Mesodermal cell (in vitro differentiated cells): ENCODE data around the gene STX16.
"Not testable (repeated sequence)": the region's sequence is repeated elsewhere in the genome, so short reads cannot be mapped to it uniquely, and the experiment has no call there.

Experiments
- H3K27ac ChIP-seq: 2 replicates; pipeline ENCODE4 v1.7.0; 2013; ENCODE audit warnings: mild to moderate bottlenecking, low read depth, low read length, moderate library complexity; ENCODE audit not compliant: severe bottlenecking
- H3K36me3 ChIP-seq: 2 replicates; pipeline ENCODE4 v1.7.1; 2013; ENCODE audit warnings: mild to moderate bottlenecking, low read length, moderate library complexity; ENCODE audit not compliant: control insufficient read depth, insufficient read depth
- H3K4me1 ChIP-seq: one replicate; pipeline ENCODE4 v1.7.1; 2013; ENCODE audit warnings: mild to moderate bottlenecking, low read length; ENCODE audit not compliant: insufficient read depth, control insufficient read depth, poor library complexity, severe bottlenecking
- H3K4me3 ChIP-seq: 2 replicates; pipeline ENCODE4 v1.7.0; 2013; ENCODE audit warnings: low read length, control low read depth, mild to moderate bottlenecking; ENCODE audit not compliant: insufficient read depth, poor library complexity, severe bottlenecking; ENCODE audit errors: extremely low read depth
- H3K9me3 ChIP-seq: 2 replicates; pipeline ENCODE4 v1.7.1; 2013; ENCODE audit warnings: mild to moderate bottlenecking, low read length, moderate library complexity; ENCODE audit not compliant: control insufficient read depth
- WGBS, 2 experiments: methylation state at CpG; one replicate each; pipeline ENCODE4 v1.1.5; 2013; ENCODE audit warnings: missing lambda C conversion rate in 2 of 2; ENCODE audit not compliant: insufficient coverage in 2 of 2; 5-methylcytosine and 5-hydroxymethylcytosine counted together

The STX16 gene

DNA sequence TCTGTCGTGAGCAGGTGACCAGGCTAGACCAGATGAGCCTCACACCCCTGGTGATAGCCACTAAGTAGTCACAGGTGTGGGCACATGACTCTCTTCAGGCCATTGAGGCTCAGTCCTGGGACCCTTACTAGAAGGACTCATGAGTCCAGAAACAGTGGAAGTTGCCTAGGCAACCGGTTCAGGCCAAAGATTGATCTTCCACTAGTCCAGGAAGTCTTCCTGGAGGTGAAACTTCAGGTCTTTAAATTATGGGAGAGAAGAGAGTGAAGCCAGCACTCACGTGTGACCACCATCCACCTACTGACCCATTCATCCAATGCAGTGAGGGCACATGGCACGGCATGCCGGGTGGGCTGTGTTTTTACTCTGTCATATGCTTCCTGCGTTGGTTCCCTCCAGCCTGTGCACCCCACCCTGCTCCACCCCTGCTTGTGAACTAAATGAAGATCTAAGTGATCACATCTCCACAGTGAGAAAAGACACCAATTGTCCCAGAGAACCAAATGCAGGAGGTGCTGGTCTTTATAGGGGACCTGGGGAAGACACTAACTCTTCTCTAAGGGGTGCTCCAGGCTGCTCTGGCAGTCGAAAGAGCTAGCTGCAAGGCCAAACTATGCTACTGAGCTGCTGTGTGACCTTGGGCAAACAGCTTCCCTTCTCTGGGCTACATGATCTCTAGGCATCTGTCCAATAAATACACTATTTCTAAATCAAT lies 12.5 kb upstream of the STX16 start:
- H3K4me1 ChIP-seq: peaks cover 3% of the 10 kb centered on the region
- 90 to 98% methylated on average over 3 to 5 of the region's 7 CpGs for WGBS, 2 experiments
- no peaks in the 10 kb centered on the region for H3K36me3 ChIP-seq
- H3K9me3 ChIP-seq: no peaks in the 10 kb centered on the region
- no peak overlapping the region for H3K4me3 ChIP-seq
- no peak overlapping the region for H3K27ac ChIP-seq

DNA sequence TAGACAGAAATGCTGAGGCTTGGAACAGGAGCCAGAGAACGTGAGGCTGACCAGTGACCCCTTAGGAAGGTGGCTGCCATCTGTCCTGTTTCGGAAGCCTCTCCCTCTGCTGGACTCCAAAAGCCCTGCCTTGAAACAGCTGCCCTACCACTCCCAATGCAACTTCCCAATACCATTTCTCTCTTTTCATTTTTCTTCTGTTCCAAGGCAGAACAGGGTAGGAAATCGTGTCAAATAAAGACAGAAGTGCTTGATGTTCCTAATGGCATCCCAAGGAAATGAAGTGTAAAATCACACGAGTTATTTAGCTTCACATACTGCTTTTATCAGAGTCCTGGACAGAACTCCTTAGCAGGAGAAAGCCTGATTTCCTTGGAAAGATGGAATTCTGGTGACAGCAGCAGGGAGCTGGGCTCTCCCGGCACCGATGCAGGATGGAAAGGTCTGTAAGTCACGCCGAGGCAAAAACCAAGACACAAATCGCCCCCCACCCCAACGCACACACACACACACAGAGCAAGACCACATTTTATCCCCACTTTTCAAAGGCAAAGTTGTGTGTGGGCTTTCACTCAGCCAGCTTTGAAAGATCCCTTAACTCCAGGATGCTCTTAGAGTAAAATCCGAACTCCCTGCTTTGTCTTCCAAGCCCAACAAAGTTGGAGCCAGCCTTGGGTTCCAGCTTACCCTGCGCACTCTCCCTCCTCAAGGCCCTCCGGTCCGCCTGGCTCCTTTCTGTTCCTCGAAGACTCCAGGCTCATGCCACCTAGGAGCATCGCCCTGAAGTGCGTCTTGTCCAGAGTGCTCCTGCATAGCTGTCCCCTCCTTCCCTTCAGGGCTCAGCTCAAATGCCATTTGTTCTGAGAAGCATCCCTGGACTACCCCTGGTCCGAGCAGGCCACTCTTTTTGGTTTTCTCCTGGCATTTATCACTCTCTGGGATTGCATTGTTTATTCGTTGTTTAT lies 11.6 kb upstream of the STX16 start:
- Histone ChIP-seq H3K36me3 (no peaks in the 10 kb centered on the region), H3K9me3 (no peaks in the 10 kb centered on the region), H3K4me3 (no peak overlapping the region), H3K27ac (no peak overlapping the region), H3K4me1 (peaks cover 3% of the 10 kb centered on the region)
- WGBS, 2 experiments: 90 to 92% methylated on average over 12 to 14 of the region's 19 CpGs

DNA sequence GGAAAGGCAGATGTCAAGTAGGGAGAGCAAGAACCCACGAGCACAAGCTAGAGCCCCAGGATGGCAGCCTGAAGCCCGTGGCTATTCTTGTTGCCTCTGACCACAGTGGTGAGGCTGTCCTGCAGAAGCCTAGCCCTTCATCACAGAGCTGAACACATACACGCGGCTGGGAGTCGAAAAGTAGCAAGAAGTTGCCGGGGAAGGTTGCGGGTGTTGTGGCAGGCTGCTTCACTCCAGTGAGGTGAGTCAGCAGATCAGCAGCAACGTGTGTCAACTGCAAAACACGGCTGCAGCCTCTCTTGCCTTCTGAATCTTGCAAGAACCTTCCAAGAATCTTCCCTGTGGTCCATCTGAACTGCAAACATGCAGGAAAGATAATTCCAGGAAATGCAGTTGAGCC lies 10.6 kb upstream of the STX16 start:
- WGBS, 2 experiments: 89 to 91% methylated on average over 9 of the region's 9 CpGs
- no peaks in the 10 kb centered on the region for H3K4me1 ChIP-seq
- H3K36me3 ChIP-seq: no peaks in the 10 kb centered on the region
- no peak overlapping the region for H3K27ac ChIP-seq
- H3K4me3 ChIP-seq: no peak overlapping the region
- H3K9me3 ChIP-seq: no peaks in the 10 kb centered on the region

DNA sequence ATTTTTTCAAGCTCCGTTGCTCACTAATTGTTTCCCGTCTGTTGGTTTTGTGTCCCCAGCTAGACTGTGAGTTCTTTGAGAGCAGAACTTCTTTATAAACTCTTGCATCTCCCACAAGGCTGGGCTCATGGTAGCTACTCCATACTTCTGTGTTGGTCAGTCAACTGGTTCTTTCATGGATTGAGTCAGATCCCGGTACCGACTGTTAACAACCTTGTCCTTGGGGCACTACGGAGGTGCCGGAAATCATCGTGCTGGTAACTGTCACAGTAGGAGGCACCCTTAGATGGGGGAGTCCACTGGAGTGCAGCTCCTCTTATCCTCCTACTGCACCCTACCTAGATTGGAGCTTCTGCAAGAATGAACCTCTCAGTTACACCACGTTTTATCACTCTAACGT lies 8.6 kb upstream of the STX16 start:
- Histone ChIP-seq H3K9me3 (no peaks in the 10 kb centered on the region), H3K27ac (no peak overlapping the region)
- WGBS, 2 experiments: 92 to 96% methylated on average over 9 of the region's 9 CpGs

DNA sequence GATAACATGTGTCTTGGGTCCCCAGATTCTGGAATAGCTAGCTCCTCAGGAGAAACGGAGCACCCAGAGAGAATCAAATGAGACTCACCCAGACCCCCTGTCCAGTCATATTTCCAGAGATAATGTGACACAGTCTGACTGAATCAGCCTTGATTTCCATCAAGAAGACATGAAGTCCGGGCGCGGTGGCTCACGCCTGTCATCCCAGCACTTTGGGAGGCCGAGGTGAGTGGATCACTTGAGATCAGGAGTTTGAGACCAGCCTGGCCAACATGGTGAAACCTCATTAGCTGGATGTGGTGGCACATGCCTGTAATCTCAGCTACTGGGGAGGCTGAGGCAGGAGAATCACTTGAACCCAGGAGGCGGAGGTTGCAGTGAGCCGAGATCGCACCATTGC lies 8.2 kb upstream of the STX16 start:
- WGBS, 2 experiments: 89 to 95% methylated on average over 8 to 9 of the region's 9 CpGs
- not testable (repeated sequence) for H3K9me3 ChIP-seq

More for the DNA sequence above, 8.6 kb upstream of the STX16 start:
- no peaks in the 10 kb centered on the region for H3K36me3 ChIP-seq
- H3K4me3 ChIP-seq: no peak overlapping the region
- no peaks in the 10 kb centered on the region for H3K4me1 ChIP-seq

DNA sequence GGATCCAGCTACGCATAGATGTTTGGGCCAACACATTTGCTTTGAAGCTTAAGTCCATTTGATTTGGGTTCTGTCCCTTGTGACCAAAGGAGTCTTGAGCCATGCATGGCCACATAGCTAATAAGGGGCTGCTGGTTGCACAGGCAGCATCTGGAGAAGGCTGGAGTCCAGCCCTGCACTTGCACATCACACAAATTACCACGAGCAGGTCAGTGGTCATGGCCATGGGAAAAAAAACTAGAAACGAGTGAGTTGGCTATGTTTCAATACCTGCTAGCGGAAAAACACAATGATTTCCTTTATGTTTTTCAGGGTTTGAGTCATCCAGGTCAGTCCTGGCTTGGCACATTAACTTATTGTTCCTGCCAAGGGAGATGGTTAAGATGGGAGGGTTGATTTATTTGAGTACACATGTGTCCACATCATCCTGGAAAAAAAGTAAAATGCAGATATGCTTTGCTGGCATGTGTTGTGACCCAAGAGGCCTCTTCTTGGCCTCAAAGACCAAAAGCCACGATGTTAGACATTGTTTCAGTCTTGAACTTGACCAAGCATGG lies 5.6 kb upstream of the STX16 start:
- Histone ChIP-seq H3K9me3 (no peaks in the 10 kb centered on the region), H3K27ac (no peak overlapping the region), H3K4me1 (no peaks in the 10 kb centered on the region), H3K4me3 (no peak overlapping the region), H3K36me3 (no peaks in the 10 kb centered on the region)
- WGBS, 2 experiments: 84 to 92% methylated on average over 4 to 5 of the region's 5 CpGs

More for the DNA sequence above, 8.2 kb upstream of the STX16 start:
- not testable (repeated sequence) for H3K27ac ChIP-seq, H3K4me1 ChIP-seq, H3K36me3 ChIP-seq, H3K4me3 ChIP-seq

DNA sequence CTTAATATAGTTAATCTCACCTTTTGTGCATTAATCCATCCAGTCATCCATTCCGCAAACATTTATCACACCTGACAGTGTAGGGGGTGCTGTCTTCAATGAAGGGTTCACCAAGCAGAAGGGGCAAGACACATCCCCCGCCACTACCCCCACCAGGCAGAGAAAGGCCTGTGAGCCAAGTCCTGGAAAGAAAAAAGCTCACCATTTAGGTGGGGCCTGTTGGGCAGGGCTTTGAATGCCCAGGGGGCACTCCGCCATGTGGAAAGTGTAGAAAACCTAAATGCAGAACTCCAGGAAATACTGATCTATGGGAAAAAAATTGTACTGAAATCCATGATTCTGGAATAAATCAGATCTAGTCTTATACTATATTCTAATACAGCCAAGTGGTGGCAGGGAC lies 4.8 kb upstream of the STX16 start:
- Histone ChIP-seq H3K36me3 (no peaks in the 10 kb centered on the region), H3K9me3 (no peaks in the 10 kb centered on the region), H3K27ac (no peak overlapping the region), H3K4me3 (no peak overlapping the region), H3K4me1 (no peaks in the 10 kb centered on the region)
- 100% methylated on average over 1 of the region's 3 CpGs; no CpG with 5 or more reads in 1 of the 2 experiments for WGBS, 2 experiments

DNA sequence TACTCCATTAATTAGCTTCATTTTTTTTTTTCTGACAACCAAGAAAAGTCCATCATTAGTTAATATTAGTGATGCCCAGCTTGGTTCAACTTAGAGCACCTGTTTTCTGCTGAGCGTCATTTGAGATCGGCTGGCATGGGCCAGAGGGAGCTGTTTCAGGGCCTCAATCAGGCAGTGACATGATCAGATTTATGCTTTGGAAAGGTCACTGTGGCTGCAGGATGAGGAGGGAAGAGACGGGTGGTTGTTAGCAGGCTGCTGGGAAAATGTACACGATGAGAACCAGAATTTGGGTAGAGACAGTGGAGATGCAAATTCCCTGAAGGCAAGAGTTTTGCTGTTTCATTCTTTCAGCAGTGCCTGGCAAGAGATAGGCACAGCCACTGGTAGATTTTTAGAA lies 4.4 kb upstream of the STX16 start:
- H3K4me1 ChIP-seq: no peaks in the 10 kb centered on the region
- 97 to 98% methylated on average over 4 of the region's 4 CpGs for WGBS, 2 experiments
- H3K4me3 ChIP-seq: no peak overlapping the region
- H3K27ac ChIP-seq: no peak overlapping the region
- no peaks in the 10 kb centered on the region for H3K36me3 ChIP-seq
- no peaks in the 10 kb centered on the region for H3K9me3 ChIP-seq

DNA sequence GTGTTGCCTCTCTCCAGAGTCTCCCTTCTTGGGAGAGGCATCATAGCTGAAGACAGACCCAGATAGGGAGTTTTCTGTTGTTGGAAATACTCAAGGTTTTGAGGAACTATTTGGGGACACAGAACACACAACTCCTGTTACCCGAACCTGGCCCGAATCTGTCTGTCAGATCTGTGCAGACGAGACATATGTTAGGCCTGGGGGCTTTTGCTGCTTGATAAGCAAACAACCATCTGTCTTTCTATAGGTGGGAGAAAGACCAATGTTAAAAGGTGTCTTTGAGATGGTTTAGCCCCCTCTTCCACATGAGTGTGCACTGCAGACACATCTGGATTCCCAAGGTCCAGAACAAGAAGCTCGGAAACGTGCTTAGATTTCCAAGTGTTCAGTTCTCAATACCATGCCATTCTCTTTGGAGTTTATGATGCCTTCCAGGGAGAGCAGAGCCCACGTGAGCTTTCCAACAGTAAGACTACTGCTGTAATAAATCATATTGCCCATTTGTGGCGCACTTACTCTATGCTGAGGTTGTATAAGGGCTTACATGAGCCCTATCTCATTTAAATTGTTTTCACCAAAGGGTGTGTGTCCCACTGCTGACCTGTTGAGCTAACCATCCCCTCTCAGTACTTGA lies 3.8 kb upstream of the STX16 start:
- H3K4me3 ChIP-seq: no peak overlapping the region
- WGBS, 2 experiments: 83 to 87% methylated on average over 4 to 7 of the region's 7 CpGs
- no peaks in the 10 kb centered on the region for H3K9me3 ChIP-seq
- H3K36me3 ChIP-seq: no peaks in the 10 kb centered on the region
- H3K27ac ChIP-seq: no peak overlapping the region
- H3K4me1 ChIP-seq: no peaks in the 10 kb centered on the region

DNA sequence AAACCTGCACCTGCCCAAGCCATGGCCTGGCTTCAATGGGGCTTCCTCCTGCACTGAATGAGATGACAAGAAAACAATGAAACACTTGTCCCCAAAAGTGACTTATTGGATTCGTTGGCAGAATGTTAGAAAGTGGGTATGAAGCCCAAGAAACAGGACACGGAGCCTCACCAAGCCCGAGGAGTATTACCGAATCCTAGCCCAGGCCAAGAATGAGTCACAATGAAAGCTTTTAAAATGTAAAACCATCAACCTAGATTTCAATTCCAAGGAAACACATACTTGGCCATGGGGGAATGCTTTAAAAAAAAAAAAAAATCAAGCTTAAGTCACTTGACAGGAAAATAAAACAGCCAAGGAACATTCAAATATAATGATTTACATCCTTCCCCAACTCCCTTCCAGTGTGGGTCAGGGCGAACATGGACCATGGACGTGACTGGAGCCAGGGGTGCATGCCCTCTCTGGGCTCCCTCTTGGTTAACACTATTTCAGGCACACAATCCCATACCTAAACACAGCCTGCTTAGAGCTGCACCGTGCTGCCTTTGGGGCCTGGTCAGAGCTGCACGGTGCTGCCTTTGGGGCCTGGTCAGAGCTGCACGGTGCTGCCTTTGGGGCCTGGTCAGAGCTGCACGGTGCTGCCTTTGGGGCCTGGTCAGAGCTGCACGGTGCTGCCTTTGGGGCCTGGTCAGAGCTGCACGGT lies 3.1 kb upstream of the STX16 start:
- WGBS, 2 experiments: 81 to 97% methylated on average over 4 to 6 of the region's 12 CpGs
- H3K27ac ChIP-seq: no peak overlapping the region
- H3K4me3 ChIP-seq: no peak overlapping the region
- no peaks in the 10 kb centered on the region for H3K4me1 ChIP-seq
- no peaks in the 10 kb centered on the region for H3K36me3 ChIP-seq
- H3K9me3 ChIP-seq: no peaks in the 10 kb centered on the region
